Measurements from ENCODE around the gene STATH.

DNA sequence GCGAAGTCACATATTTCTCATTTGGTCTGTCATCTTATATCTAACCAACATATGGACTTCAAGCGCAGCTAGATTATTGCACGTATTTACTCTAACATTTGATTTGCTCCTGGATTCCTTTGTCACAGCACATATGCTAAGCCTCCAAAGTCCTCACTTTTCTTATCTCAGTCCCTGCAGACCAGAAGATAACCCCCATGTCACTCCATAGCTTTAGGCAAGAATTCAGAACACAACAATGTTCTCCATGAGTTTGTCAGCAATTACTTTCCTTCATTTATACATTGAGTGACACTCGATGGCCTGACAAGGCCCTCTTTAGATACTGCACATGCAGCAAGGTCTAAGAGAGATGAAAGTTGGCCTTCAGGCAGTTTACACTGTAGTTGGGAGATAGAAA is 4.8 kb upstream of the STATH start:
- TF ChIP-seq, protein P1, sequence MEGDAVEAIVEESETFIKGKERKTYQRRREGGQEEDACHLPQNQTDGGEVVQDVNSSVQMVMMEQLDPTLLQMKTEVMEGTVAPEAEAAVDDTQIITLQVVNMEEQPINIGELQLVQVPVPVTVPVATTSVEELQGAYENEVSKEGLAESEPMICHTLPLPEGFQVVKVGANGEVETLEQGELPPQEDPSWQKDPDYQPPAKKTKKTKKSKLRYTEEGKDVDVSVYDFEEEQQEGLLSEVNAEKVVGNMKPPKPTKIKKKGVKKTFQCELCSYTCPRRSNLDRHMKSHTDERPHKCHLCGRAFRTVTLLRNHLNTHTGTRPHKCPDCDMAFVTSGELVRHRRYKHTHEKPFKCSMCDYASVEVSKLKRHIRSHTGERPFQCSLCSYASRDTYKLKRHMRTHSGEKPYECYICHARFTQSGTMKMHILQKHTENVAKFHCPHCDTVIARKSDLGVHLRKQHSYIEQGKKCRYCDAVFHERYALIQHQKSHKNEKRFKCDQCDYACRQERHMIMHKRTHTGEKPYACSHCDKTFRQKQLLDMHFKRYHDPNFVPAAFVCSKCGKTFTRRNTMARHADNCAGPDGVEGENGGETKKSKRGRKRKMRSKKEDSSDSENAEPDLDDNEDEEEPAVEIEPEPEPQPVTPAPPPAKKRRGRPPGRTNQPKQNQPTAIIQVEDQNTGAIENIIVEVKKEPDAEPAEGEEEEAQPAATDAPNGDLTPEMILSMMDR (conservative IDR thresholded peaks at IDR 0.05): no peak
- no peak for TF ChIP-seq ZFX (IDR thresholded peaks at IDR 0.05)

All from C4-2B (cell line).